Mucosa of rectum (tissue), 2 donors: Measurements from ENCODE around the gene DMXL2.
"Not testable (repeated sequence)": the region's sequence is repeated elsewhere in the genome, so short reads cannot be mapped to it uniquely, and the experiment has no call there.

ENCODE experiments used
- H3K27ac ChIP-seq, 2 donors: one replicate each; pipeline ENCODE4 v1.7.0; 2013; ENCODE audit warnings: inconsistent platforms in 2 of 2, low read depth in 2 of 2, low read length in 2 of 2
- H3K27me3 ChIP-seq, 2 donors: one replicate each; pipeline ENCODE4 v1.7.0; 2013; ENCODE audit warnings: low read length in 2 of 2; ENCODE audit not compliant: control insufficient read depth in 2 of 2, insufficient read depth in 2 of 2
- H3K36me3 ChIP-seq, 2 donors: one replicate each; pipeline ENCODE4 v1.7.0; 2013; ENCODE audit warnings: low read length in 2 of 2; ENCODE audit not compliant: control insufficient read depth in 2 of 2, insufficient read depth in 2 of 2
- H3K4me1 ChIP-seq, 2 donors: one replicate each; pipeline ENCODE4 v1.7.0; 2013; ENCODE audit warnings: low read length in 2 of 2, mild to moderate bottlenecking in 1 of 2; ENCODE audit not compliant: control insufficient read depth in 2 of 2, insufficient read depth in 2 of 2
- H3K4me3 ChIP-seq, 2 donors: one replicate each; pipeline ENCODE4 v1.7.0; 2013; ENCODE audit warnings: low read length in 2 of 2
- H3K9ac ChIP-seq, 2 donors: one replicate each; pipeline ENCODE4 v1.7.0; 2013; ENCODE audit warnings: low read length in 2 of 2, low read depth in 1 of 2, mild to moderate bottlenecking in 1 of 2
- H3K9me3 ChIP-seq, 2 donors: one replicate each; pipeline ENCODE4 v1.7.0; 2013; ENCODE audit warnings: low read length in 2 of 2; ENCODE audit not compliant: control insufficient read depth in 2 of 2
- donor health status: healthy.
- donor health status: Normal muscosa, but diverticular disease.

The DMXL2 gene

DNA sequence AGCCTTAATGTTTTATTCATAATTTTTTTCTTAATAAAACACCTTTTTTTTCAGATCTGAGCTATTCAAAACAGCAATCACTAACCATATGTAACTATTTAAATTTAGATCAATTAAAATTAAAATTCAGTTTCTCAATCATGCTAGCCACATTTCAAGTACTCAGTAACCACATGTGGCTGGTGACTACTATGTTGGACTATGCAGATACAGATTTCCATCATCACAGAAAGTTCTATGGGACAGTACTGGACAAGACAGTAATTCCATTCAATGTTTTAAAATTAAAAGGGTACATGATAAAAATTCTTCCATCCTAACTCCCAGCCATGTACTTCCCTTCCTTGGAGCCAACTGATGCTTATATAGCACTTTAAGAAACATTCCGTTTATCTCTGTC is 161.8 kb downstream of the DMXL2 start:
- Histone ChIP-seq H3K9me3 (no peaks in the 10 kb centered on the region), H3K9ac (no peak overlapping the region), H3K36me3 (peaks cover 27 to 31% of the 10 kb centered on the region in 2 donors), H3K4me3 (no peak overlapping the region), H3K27ac (no peak overlapping the region), H3K27me3 (no peaks in the 10 kb centered on the region), H3K4me1 (no peaks in the 10 kb centered on the region)

DNA sequence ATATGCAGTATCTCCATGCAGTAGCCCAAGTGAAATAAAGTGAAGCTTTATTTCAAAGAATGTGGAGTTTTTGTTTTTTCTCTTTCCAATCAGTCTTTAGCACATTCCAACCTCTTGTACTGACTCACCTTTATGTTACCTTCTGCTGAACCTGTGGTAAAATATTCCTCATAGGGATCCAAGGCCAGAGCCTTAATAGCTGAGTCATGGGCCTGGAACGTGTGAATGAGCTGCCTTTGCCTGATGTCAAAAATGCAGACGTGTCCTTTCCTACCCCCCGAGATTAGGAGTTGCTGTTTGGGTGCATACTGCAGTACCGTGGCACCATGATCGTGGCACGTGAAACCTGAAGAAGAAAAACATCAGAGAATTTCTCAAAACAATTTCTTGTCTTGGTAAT is 172.6 kb downstream of the DMXL2 start:
- no peak overlapping the region for H3K27ac ChIP-seq
- H3K4me1 ChIP-seq = no peaks in the 10 kb centered on the region
- no peaks in the 10 kb centered on the region for H3K9me3 ChIP-seq
- no peak overlapping the region for H3K4me3 ChIP-seq
- peaks cover 33 to 39% of the 10 kb centered on the region in 2 donors for H3K36me3 ChIP-seq
- H3K27me3 ChIP-seq = no peaks in the 10 kb centered on the region
- no peak overlapping the region for H3K9ac ChIP-seq

DNA sequence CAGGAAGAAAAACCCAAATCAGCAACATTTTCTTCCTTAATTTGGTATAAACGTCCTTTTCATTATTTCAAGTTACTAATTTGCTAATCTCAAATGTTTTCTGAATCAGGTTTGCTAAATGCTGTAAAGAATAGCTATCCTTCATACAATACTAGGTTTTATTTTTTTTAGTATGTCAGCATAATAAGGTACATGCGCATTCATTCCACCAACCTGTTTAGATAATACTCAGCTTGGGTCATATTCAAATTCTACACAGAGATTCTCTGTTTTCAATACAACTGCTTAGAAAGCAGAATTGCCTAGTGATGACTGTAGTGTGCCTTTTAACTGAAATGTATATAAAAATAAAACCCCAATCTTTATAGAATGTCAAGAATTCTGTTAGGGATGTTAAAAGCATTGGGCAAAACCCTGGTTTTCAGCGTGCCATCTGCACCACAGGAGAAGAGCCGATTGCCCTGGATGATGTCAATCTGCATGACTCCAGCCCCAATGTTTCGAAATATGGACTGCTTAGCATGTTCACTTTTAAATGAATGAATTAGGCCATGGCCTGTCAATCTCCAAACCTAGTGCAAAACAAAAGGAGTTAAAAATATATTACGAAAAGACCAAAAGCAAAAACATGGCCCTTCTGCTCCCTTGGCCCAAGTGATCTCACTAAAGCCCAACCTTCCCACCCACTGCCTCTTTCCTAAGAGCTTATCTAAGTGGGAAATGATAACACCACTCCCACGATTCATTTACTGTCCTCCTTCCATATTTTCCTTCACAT is 173.8 kb downstream of the DMXL2 start:
- Histone ChIP-seq H3K36me3 (peaks cover 30 to 31% of the 10 kb centered on the region in 2 donors), H3K4me3 (no peak overlapping the region), H3K4me1 (no peaks in the 10 kb centered on the region), H3K9me3 (no peaks in the 10 kb centered on the region), H3K27me3 (no peaks in the 10 kb centered on the region), H3K27ac (no peak overlapping the region), H3K9ac (no peak overlapping the region)

DNA sequence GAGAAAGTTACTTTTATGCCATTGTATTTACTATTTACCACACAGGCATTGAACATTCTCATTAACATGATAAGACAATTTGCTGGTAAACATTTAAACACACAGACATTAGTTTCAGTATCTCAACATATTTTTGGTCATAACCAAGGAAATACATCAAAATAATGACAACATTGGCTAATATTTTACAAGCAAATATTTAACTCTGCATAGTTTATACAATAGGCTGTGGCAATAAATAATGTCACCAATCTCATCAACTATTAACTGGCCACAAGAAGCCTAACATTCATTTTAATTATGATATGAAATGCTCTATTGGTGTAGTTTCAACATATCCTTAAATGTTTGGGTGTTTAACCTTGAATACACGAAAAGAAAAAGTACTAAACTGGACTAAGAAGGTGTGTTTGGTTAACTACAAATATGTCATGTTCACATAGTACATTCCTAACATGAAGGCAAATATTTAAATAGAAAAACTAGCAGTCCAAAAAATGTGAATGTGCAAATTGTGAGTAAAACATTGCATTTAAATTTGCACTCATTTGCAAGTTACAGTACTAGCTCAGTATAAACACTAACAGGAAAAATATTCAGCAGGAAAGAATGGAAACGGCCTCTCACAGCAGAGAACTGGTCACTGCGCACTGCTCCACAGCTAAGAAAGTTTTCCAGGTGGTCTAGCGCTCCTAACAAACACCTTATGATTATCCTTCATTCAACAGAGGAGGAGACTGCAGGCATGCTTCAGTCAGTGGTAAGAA is 174.5 kb downstream of the DMXL2 start:
- H3K4me3 ChIP-seq = no peak overlapping the region
- H3K36me3 ChIP-seq = peaks cover 29 to 30% of the 10 kb centered on the region in 2 donors
- H3K9ac ChIP-seq = no peak overlapping the region
- H3K9me3 ChIP-seq = no peaks in the 10 kb centered on the region
- H3K4me1 ChIP-seq = no peaks in the 10 kb centered on the region
- no peaks in the 10 kb centered on the region for H3K27me3 ChIP-seq
- no peak overlapping the region for H3K27ac ChIP-seq

DNA sequence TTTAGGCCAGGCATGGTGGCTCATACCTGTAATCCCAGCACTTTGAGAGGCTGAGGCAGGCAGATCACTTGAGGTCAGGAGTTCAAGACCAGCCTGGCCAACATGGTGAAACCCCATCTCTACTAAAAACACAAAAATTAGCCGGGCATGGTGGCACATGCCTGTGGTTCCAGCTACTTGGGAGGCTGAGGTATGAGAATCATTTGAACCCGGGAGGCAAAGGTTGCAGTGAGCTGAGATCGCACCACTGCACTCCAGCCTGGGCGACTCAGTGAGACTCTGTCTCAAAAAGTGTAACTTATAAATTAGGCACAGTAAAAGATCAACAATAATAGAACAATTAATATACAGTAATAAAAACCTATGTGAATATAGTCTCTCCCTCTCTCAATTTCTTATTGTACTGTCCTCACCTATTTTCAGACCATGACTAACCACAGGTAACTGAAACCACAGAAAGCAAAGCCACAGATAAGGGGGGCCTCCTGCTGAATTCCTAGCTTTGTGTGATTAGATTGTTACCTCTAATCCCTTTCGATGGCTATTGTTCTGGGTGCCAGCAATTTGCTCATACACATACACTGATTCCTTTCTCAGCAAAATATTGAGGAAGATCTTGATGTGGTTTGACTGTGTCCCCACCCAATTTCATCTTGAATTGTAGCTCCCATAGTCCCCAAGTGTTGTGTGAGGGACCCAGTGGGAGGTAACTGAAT is 176.4 kb downstream of the DMXL2 start:
- not testable (repeated sequence) for H3K27ac ChIP-seq, H3K27me3 ChIP-seq, H3K9me3 ChIP-seq, H3K4me1 ChIP-seq, H3K4me3 ChIP-seq, H3K9ac ChIP-seq
- H3K36me3 ChIP-seq = peaks cover 21 to 26% of the 10 kb centered on the region in 2 donors

DNA sequence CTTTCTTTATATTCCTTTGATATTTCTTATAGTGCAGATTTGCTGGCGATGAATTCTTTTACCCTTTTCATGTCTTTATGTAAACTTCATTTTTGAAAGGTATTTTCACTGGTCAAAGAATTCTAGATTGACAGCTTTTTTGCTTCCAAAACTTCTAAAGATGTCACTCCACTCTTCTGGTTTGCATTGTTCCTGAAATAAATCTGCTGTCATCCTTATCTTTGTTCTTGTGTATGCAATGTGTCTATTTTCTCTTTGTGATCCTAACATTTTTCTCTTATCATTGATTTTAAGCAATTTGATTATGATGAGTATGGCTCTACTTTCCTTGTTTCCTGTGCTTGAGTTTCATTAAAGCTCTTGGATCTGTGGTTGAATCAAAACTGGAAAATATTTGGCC is 177.8 kb downstream of the DMXL2 start:
- Histone ChIP-seq H3K9ac (no peak overlapping the region), H3K9me3 (no peaks in the 10 kb centered on the region), H3K27ac (no peak overlapping the region), H3K4me3 (no peak overlapping the region), H3K27me3 (no peaks in the 10 kb centered on the region), H3K4me1 (no peaks in the 10 kb centered on the region), H3K36me3 (peaks cover 17 to 22% of the 10 kb centered on the region in 2 donors)

DNA sequence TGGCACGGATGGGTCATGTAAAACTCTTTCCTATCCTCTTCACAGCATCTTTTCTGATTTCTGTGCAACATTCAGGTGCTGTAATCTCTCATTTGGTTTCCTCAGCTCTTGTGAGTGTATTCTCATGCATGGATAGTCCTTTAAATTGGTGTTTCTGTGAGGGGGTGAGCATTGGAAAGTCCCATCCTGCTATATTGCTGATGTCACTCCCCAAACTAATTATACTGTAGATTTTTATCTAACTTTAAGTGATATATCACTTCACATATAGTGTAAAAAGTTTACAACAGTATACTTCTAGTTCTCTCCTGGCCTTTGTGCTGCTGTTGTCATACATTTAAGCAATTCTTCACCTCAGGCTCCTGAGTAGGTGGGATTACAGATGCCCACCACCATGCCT is 178.5 kb downstream of the DMXL2 start:
- H3K36me3 ChIP-seq = peaks cover 11 to 16% of the 10 kb centered on the region in 2 donors
- no peak overlapping the region for H3K4me3 ChIP-seq
- H3K27me3 ChIP-seq = no peaks in the 10 kb centered on the region
- H3K27ac ChIP-seq = no peak overlapping the region
- H3K4me1 ChIP-seq = no peaks in the 10 kb centered on the region
- no peaks in the 10 kb centered on the region for H3K9me3 ChIP-seq
- no peak overlapping the region for H3K9ac ChIP-seq

DNA sequence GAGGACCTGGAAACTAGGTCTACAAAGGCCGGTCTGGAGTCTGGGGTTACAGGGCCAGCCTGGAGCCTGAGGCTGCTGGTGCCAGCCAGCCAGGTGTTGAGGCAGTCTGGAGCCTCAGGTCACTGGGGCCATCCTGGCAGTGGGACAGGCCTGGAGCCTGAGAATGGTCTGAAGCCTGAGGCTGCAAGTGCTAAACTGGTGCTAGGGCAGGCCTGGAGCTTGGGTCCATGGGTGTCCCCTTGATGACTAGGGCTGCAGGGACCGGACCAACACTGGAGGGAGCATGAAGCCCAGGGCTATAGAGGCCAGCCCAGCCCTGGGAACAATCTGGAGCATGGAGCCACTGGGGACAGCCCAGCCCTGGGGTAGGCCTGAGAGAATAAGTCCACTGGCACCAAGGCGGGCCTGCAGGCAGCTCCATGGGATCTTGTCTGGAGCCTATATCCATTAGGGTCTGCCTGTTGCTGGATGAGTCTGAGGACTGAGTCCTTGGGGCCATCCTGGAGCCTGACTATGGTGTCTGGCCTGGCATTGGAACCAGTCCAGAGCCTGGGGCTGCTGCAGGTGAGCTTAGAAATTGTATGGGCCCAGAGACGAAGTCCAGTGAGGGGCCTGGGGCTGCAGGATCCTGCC is 179.2 kb downstream of the DMXL2 start:
- H3K27ac ChIP-seq = no peak overlapping the region
- no peaks in the 10 kb centered on the region for H3K9me3 ChIP-seq
- H3K36me3 ChIP-seq = peaks cover 7 to 12% of the 10 kb centered on the region in 2 donors
- no peak overlapping the region for H3K4me3 ChIP-seq
- H3K27me3 ChIP-seq = no peaks in the 10 kb centered on the region
- H3K4me1 ChIP-seq = no peaks in the 10 kb centered on the region
- no peak overlapping the region for H3K9ac ChIP-seq

DNA sequence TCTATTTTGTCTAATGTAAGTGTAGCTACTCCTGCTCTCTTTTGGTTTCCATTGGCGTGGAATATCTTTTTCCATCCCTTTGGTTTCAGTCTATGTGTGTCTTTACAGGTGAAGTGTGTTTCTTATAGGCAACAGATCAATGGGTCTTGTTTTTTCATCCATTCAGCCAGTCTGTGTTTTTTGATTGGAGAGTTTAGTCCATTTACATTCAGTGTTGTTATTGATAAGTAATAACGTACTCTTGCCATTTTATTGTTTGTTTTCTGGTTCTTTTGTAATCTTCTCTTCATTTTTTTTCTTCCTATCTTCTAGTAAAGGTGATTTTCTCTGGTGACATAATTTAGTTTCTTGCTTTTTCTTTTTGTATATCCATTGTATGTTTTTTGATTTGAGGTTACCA is 184.0 kb downstream of the DMXL2 start:
- Histone ChIP-seq H3K9ac (no peak overlapping the region), H3K27ac (no peak overlapping the region), H3K4me3 (no peak overlapping the region), H3K36me3 (no peaks in the 10 kb centered on the region), H3K4me1 (no peaks in the 10 kb centered on the region), H3K27me3 (no peaks in the 10 kb centered on the region), H3K9me3 (no peaks in the 10 kb centered on the region)
